Esophagus muscularis mucosa (tissue), 4 donors: ENCODE data around the gene CPNE1.
"Not testable (repeated sequence)": the region's sequence is repeated elsewhere in the genome, so short reads cannot be mapped to it uniquely, and the experiment has no call there.

Experiments used
- EP300 ChIP-seq: sonication (generic); formaldehyde crosslinking; IDR thresholded peaks from one replicate; pipeline ENCODE4 v1.6.1; 2017; ENCODE audit warnings: antibody characterized with exemption
- POLR2A ChIP-seq: fragments of 450-650 bp; IDR thresholded peaks from one replicate; pipeline ENCODE4 v1.6.1; 2017; ENCODE audit warnings: antibody characterized with exemption, moderate library complexity, mild to moderate bottlenecking, low read depth
- TF ChIP-seq, protein P1 (sequence below), 3 experiments: fragments of 200-600 bp in 2 of 3; fragments of 450-650 bp in 1 of 3; sonication (generic) in 2 of 3; IDR thresholded peaks; one replicate each; pipeline ENCODE4 v1.5.1; 2017 to 2019; ENCODE audit warnings: antibody characterized with exemption in 3 of 3, mild to moderate bottlenecking in 2 of 3, moderate library complexity in 1 of 3

DNA sequence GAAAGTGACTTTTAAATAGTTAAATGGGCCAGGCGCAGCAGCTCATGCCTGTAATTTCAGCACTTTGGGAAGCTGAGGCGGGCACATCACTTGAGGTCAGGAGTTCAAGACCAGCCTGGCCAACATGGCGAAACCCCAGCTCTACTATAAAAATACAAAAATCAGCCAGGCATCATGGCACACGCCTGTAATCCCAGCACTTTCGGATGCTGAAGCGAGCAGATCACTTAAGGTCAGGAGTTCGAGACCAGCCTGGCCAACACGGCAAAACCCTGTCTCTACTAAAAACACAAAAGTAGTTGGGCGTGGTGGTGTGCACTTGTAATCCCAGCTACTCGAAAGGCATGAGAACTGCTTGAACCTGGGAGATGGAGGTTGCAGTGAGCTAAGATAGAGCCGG is 41.2 kb upstream of the CPNE1 start:
- TF ChIP-seq EP300, POLR2A: not testable (repeated sequence)
- TF ChIP-seq, protein P1, sequence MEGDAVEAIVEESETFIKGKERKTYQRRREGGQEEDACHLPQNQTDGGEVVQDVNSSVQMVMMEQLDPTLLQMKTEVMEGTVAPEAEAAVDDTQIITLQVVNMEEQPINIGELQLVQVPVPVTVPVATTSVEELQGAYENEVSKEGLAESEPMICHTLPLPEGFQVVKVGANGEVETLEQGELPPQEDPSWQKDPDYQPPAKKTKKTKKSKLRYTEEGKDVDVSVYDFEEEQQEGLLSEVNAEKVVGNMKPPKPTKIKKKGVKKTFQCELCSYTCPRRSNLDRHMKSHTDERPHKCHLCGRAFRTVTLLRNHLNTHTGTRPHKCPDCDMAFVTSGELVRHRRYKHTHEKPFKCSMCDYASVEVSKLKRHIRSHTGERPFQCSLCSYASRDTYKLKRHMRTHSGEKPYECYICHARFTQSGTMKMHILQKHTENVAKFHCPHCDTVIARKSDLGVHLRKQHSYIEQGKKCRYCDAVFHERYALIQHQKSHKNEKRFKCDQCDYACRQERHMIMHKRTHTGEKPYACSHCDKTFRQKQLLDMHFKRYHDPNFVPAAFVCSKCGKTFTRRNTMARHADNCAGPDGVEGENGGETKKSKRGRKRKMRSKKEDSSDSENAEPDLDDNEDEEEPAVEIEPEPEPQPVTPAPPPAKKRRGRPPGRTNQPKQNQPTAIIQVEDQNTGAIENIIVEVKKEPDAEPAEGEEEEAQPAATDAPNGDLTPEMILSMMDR (IDR thresholded peaks at IDR 0.05): not testable (repeated sequence)
